ENCODE measurements around the gene RPL32. TPM values are rescaled to one million over a fixed set of nuclear protein-coding genes. Genes with fewer than 3 reads are reported as not detected.

Gene RPL32
- 2,049 and 2,310 TPM in 2 replicates for total RNA-seq

GRCh38 chr3:12841149-12841969 is at the start of gene RPL32:
RPL32 (minus strand) TSS chr3:12841565; CDS start chr3:12840237, 1,328 bp downstream.

GRCh38 chr3:12796171-12797123 is 44.9 kb downstream of the RPL32 start, which contains the start of gene CAND2:
CAND2 (plus strand) TSS chr3:12796680; CDS start chr3:12796721, 41 bp downstream.

Other genes starting within 250 kb of the RPL32 start
- 116 and 118 TPM in 2 replicates for gene RAF1, start 177.4 kb downstream of the RPL32 start, total RNA-seq
- not detected in 2 replicates for gene TMEM40, start 82.3 kb downstream of the RPL32 start, total RNA-seq
- gene CAND2, start 44.9 kb downstream of the RPL32 start, total RNA-seq: 2.9 and 4.1 TPM in 2 replicates
- gene IQSEC1, start 231.9 kb upstream of the RPL32 start, total RNA-seq: 20.7 and 25.8 TPM in 2 replicates

Data from aortic smooth muscle cell (primary cell).